Hepatocyte (in vitro differentiated cells): ENCODE results near the gene TXNL1. TPM values are rescaled to one million over a fixed set of nuclear protein-coding genes. Genes with fewer than 3 reads are reported as not detected.

ENCODE experiments used
- DNase-seq: peaks from one replicate; pipeline ENCODE4 v3.0.0-alpha.2; 2016; ENCODE audit warnings: low spot score
- H2AFZ ChIP-seq: fragments of 200-600 bp; sonication (generic); 2 replicates; pipeline ENCODE4 v1.6.0; 2016; ENCODE audit warnings: antibody characterized with exemption, mild to moderate bottlenecking
- H3K27ac ChIP-seq: fragments of 200-600 bp; sonication (generic); 2 replicates; pipeline ENCODE4 v1.5.1; 2016; ENCODE audit warnings: mild to moderate bottlenecking
- H3K27me3 ChIP-seq: fragments of 200-600 bp; sonication (generic); 2 replicates; pipeline ENCODE4 v1.6.1; 2016
- H3K36me3 ChIP-seq: fragments of 200-600 bp; sonication (generic); replicated peaks from 2 replicates; pipeline ENCODE4 v1.5.1; 2016; ENCODE audit warnings: low read depth; ENCODE audit not compliant: insufficient read depth
- H3K4me1 ChIP-seq: fragments of 200-600 bp; sonication (generic); 2 replicates; pipeline ENCODE4 v1.5.1; 2016; ENCODE audit warnings: mild to moderate bottlenecking, moderate library complexity; ENCODE audit not compliant: insufficient read depth
- H3K4me2 ChIP-seq: fragments of 200-600 bp; sonication (generic); 2 replicates; pipeline ENCODE4 v1.6.0; 2016
- H3K4me3 ChIP-seq: fragments of 200-600 bp; sonication (generic); 2 replicates; pipeline ENCODE4 v1.5.1; 2016; ENCODE audit warnings: mild to moderate bottlenecking
- H3K79me2 ChIP-seq: fragments of 200-600 bp; sonication (generic); 2 replicates; pipeline ENCODE4 v1.6.0; 2017; ENCODE audit warnings: mild to moderate bottlenecking
- H3K9me2 ChIP-seq: fragments of 200-600 bp; sonication (generic); replicated peaks from 2 replicates; pipeline ENCODE4 v1.6.0; 2017; ENCODE audit warnings: mild to moderate bottlenecking; ENCODE audit not compliant: insufficient read depth
- H3K9me3 ChIP-seq: fragments of 200-600 bp; sonication (generic); 2 replicates; pipeline ENCODE4 v1.5.1; 2016; ENCODE audit warnings: low read depth, mild to moderate bottlenecking
- H4K20me1 ChIP-seq: fragments of 200-600 bp; sonication (generic); 2 replicates; pipeline ENCODE4 v1.6.0; 2016; ENCODE audit warnings: mild to moderate bottlenecking; ENCODE audit not compliant: insufficient read depth, poor library complexity, severe bottlenecking
- EZH2 ChIP-seq: fragments of 200-600 bp; sonication (generic); IDR thresholded peaks from 2 replicates; pipeline ENCODE4 v1.6.1; 2016; ENCODE audit warnings: antibody characterized with exemption, mild to moderate bottlenecking, borderline replicate concordance
- EZH2phosphoT487 ChIP-seq: fragments of 200-600 bp; sonication (generic); IDR thresholded peaks from one replicate; pipeline ENCODE4 v1.6.1; 2018; ENCODE audit warnings: antibody characterized with exemption, mild to moderate bottlenecking, low read depth, moderate library complexity; ENCODE audit not compliant: unreplicated experiment, severe bottlenecking
- WGBS: methylation state at CpG from one replicate; pipeline ENCODE4 v1.1.6; 2016; ENCODE audit warnings: low lambda C conversion rate; ENCODE audit errors: missing lambda C conversion rate; 5-methylcytosine and 5-hydroxymethylcytosine counted together
- polyA plus RNA-seq: library from polyadenylated mRNA; unstranded; fragments of >200 nt; fragmentation: Nextera tagmentation; extraction: Ambion mirVana; gene quantifications from 2 replicates; pipeline ENCODE4 v1.2.1, GENCODE V29; 2016
- total RNA-seq: library from RNA; depleted of rRNA; stranded (reverse); fragments of >200 nt; gene quantifications from 2 replicates; pipeline ENCODE4 v1.2.3, GENCODE V29; 2014
- TF ChIP-seq, protein P1 (sequence below): fragments of 200-600 bp; sonication (generic); IDR thresholded peaks from 2 replicates; pipeline ENCODE4 v1.5.1; 2016; ENCODE audit warnings: antibody characterized with exemption, mild to moderate bottlenecking; ENCODE audit not compliant: poor library complexity

Gene TXNL1
- total and polyA plus RNA-seq, 2 experiments from 2014 or later = 60.8 to 77.0 TPM

DNA sequence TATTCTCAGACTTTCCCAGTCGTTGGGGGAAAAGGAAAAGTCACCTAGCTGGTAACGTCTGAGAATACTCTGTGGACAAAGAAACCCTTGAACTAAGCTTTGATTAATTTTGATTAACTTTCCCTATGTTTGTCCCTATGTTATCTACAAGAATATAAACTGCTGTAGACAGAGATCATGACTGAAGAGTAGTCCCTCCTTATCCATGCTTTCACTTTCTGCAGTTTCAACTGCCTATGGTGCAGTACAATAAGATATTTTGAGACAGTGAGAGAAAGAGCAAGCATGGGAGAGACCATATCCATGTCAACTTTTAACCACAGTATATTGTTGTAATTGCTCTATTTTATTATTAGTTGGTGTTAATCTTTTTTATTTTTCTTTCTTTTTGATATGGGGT is 31.8 kb downstream of the TXNL1 start:
- Histone ChIP-seq H3K9me2 (no peaks in the 10 kb centered on the region), H4K20me1 (peaks cover 4% of the 10 kb centered on the region), H3K27me3 (no peaks in the 10 kb centered on the region), H3K4me3 (no peak overlapping the region), H3K36me3 (peaks cover 6% of the 10 kb centered on the region), H3K27ac (no peak overlapping the region), H3K4me2 (no peak overlapping the region), H3K4me1 (no peaks in the 10 kb centered on the region), H3K79me2 (no peaks in the 10 kb centered on the region), H2AFZ (no peak overlapping the region), H3K9me3 (no peaks in the 10 kb centered on the region)
- WGBS = 81% methylated on average over 2 of the region's 2 CpGs
- TF ChIP-seq EZH2phosphoT487 (no peak), EZH2 (no peak)
- TF ChIP-seq, protein P1, sequence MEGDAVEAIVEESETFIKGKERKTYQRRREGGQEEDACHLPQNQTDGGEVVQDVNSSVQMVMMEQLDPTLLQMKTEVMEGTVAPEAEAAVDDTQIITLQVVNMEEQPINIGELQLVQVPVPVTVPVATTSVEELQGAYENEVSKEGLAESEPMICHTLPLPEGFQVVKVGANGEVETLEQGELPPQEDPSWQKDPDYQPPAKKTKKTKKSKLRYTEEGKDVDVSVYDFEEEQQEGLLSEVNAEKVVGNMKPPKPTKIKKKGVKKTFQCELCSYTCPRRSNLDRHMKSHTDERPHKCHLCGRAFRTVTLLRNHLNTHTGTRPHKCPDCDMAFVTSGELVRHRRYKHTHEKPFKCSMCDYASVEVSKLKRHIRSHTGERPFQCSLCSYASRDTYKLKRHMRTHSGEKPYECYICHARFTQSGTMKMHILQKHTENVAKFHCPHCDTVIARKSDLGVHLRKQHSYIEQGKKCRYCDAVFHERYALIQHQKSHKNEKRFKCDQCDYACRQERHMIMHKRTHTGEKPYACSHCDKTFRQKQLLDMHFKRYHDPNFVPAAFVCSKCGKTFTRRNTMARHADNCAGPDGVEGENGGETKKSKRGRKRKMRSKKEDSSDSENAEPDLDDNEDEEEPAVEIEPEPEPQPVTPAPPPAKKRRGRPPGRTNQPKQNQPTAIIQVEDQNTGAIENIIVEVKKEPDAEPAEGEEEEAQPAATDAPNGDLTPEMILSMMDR = no peak
- no peak for DNase-seq

DNA sequence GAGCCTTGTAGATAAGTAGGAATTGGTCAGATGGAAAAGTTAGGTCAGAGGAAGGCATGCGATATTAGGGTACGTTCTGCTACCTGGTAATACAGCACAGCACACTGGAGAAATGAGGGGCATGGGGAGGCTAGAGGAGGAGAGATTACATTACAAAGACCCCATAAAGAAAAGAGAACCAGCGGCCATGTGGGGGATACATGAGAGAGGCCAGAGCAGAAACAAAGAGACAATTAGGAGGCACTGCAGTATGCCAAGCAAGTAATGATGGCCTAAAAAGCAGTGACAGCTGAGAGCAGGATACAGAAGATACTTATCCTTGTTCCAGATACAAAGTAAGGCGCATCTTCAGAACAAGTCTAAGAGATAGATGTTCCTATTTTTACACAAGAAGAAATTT is 40.0 kb downstream of the TXNL1 start:
- no peak for DNase-seq
- Histone ChIP-seq H3K4me3 (no peak overlapping the region), H3K27ac (no peak overlapping the region), H3K36me3 (no peaks in the 10 kb centered on the region), H2AFZ (no peak overlapping the region), H3K79me2 (no peaks in the 10 kb centered on the region), H3K9me2 (no peaks in the 10 kb centered on the region), H3K4me2 (no peak overlapping the region), H3K27me3 (no peaks in the 10 kb centered on the region), H4K20me1 (no peaks in the 10 kb centered on the region), H3K4me1 (no peaks in the 10 kb centered on the region), H3K9me3 (no peaks in the 10 kb centered on the region)
- TF ChIP-seq EZH2 = no peak
- no peak for TF ChIP-seq EZH2phosphoT487
- TF ChIP-seq, protein P1 = no peak
- 92% methylated on average over 4 of the region's 4 CpGs for WGBS

DNA sequence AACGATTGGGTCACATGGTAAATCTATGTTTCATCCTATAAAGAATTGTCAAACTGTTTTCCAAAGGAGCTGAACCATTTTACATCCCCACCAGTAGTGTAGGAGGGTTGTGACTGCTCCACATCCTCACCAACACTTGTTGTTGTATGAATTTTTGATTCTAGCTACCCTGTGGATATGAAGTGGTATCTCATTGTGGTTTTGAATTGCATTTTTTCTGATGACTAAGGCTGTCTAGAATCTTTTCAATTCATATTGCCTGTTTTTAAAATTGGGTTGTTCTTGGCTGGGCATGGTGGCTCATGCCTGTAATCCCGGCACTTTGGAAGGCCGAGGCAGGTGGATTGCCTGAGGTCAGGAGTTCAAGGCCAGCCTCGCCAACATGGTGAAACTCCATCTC is 44.5 kb downstream of the TXNL1 start:
- no peaks in the 10 kb centered on the region for H3K9me3 ChIP-seq
- TF ChIP-seq EZH2 (no peak), EZH2phosphoT487 (no peak)
- TF ChIP-seq, protein P1 = no peak
- 85% methylated on average over 4 of the region's 4 CpGs for WGBS

DNA sequence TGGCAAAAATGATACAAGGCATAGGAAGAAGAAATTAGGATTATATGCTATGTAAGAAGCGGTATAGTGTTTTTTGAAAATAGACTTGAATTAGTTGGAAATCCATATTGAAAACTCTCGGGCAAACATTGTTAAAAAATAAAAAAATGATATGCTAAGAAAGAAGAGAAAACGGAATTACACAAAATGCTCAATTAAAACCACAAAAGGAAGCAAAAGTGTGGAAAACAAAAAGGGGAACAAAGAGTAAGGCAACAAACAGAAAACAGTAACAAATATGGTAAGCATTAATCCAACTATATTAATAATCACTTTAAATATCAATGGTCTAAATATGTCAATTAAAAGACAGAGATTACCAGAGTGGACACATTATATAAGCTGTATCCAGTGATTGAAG is 58.4 kb downstream of the TXNL1 start:
- Histone ChIP-seq H3K9me2 (no peaks in the 10 kb centered on the region), H3K4me2 (no peak overlapping the region), H3K4me1 (peaks cover 3% of the 10 kb centered on the region), H3K9me3 (no peaks in the 10 kb centered on the region), H3K27me3 (no peaks in the 10 kb centered on the region), H3K79me2 (no peaks in the 10 kb centered on the region), H2AFZ (no peak overlapping the region), H4K20me1 (no peaks in the 10 kb centered on the region), H3K27ac (no peak overlapping the region), H3K4me3 (no peak overlapping the region), H3K36me3 (no peaks in the 10 kb centered on the region)
- WGBS = 83% methylated on average over 3 of the region's 3 CpGs
- TF ChIP-seq, protein P1 = no peak
- TF ChIP-seq EZH2phosphoT487 = no peak
- TF ChIP-seq EZH2 = no peak
- DNase-seq = no peak

More for the DNA sequence above, 44.5 kb downstream of the TXNL1 start:
- H3K4me1 ChIP-seq = no peaks in the 10 kb centered on the region
- no peaks in the 10 kb centered on the region for H3K9me2 ChIP-seq
- H3K27ac ChIP-seq = no peak overlapping the region
- H3K36me3 ChIP-seq = no peaks in the 10 kb centered on the region
- no peak for DNase-seq
- H3K4me3 ChIP-seq = no peak overlapping the region
- no peaks in the 10 kb centered on the region for H3K79me2 ChIP-seq
- H4K20me1 ChIP-seq = no peaks in the 10 kb centered on the region
- no peaks in the 10 kb centered on the region for H3K27me3 ChIP-seq
- no peak overlapping the region for H2AFZ ChIP-seq
- H3K4me2 ChIP-seq = no peak overlapping the region
